K562 (cell line): ENCODE measurements around the gene SAXO2. TPM values are rescaled to one million over a fixed set of nuclear protein-coding genes. Genes with fewer than 3 reads are reported as not detected.

Experiments
- ATAC-seq: fragments of 200-7000 bp; cut with Tn5 transposase; 3 replicates; pipeline ENCODE4 v1.9.1; 2020; ENCODE audit warnings: moderate library complexity
- BruUV-seq: library from RNA; stranded (reverse); fragments of 400-500 nt; replicated peaks from 2 replicates; lab custom pipeline; 2021; lab: Mats Ljungman, UMichigan
- CTCF ChIA-PET: fragments of 300-600 bp; formaldehyde crosslinking; extraction: SDS; loops from one replicate; lab custom pipeline; 2021; ENCODE audit warnings: low intra/inter-chr PET ratio; lab: Yijun Ruan, JAX
- POLR2A ChIA-PET: fragments of 300-600, 350-650 bp; sonication (Branson Sonifier 250); formaldehyde crosslinking; extraction: SDS; loops from one replicate; lab custom pipeline; 2021; ENCODE audit warnings: antibody characterized with exemption, inconsistent platforms; lab: Yijun Ruan, JAX
- DNase-seq, 4 experiments: peaks; one replicate each; pipeline versions ENCODE4 v3.0.0 to v3.0.0-alpha.2; 2011 to 2018; ENCODE audit warnings: low spot score in 3 of 4, mixed read lengths in 3 of 4; ENCODE audit errors: extremely low read depth in 1 of 4
- FAIRE-seq: peaks from 2 replicates; lab custom pipeline; 2011; peaks lifted over from hg19 to GRCh38; lab: Jason Lieb, UNC
- H2AFZ ChIP-seq: 2 replicates; pipeline ENCODE4 v1.6.0; 2011; ENCODE audit warnings: low read depth, low read length, control low read depth, inconsistent platforms
- H3K27ac ChIP-seq: fragments of 200-600 bp; 3 replicates; pipeline ENCODE4 v1.8.0; 2011; ENCODE audit warnings: low read depth, mild to moderate bottlenecking, control low read depth, inconsistent platforms, low read length, moderate library complexity, mixed read lengths; ENCODE audit errors: extremely low read depth
- H3K27me3 ChIP-seq, 2 experiments: fragments of 300-600 bp in 1 of 2; 2 replicates in 1 of 2; 3 replicates in 1 of 2; pipeline versions ENCODE4 v1.6.0 to v1.8.0; 2011; ENCODE audit warnings: inconsistent platforms in 2 of 2, low read length in 2 of 2, mild to moderate bottlenecking in 1 of 2, mixed read lengths in 1 of 2, moderate library complexity in 1 of 2; ENCODE audit not compliant: control insufficient read depth in 2 of 2, insufficient read depth in 2 of 2
- H3K36me3 ChIP-seq: fragments of 300-600 bp; 3 replicates; pipeline ENCODE4 v1.8.0; 2011; ENCODE audit warnings: mild to moderate bottlenecking, low read length, inconsistent platforms; ENCODE audit not compliant: control insufficient read depth, insufficient read depth
- H3K4me1 ChIP-seq, 2 experiments: fragments of 200-600 bp in 1 of 2; replicated peaks in 1 of 2; 2 replicates in 1 of 2; 3 replicates in 1 of 2; pipeline versions ENCODE4 v1.5.1 to v1.8.0; 2011; ENCODE audit warnings: inconsistent platforms in 2 of 2, low read length in 2 of 2, mild to moderate bottlenecking in 1 of 2, mixed read lengths in 1 of 2, moderate library complexity in 1 of 2; ENCODE audit not compliant: control insufficient read depth in 2 of 2, insufficient read depth in 2 of 2
- H3K4me2 ChIP-seq: 2 replicates; pipeline ENCODE4 v1.6.1; 2011; ENCODE audit warnings: low read length, control low read depth, inconsistent platforms, mixed read lengths; ENCODE audit not compliant: insufficient read depth
- H3K4me3 ChIP-seq: fragments of 200-600 bp; sonication (generic), shearing (Covaris generic); 2 replicates; pipeline ENCODE4 v1.5.1; 2016; ENCODE audit warnings: control low read depth, inconsistent platforms
- H3K79me2 ChIP-seq: fragments of 200-600 bp; 3 replicates; pipeline ENCODE4 v1.8.0; 2011; ENCODE audit warnings: low read length, inconsistent platforms; ENCODE audit not compliant: control insufficient read depth, insufficient read depth
- H3K9ac ChIP-seq, 2 experiments: 2 replicates each; pipeline versions ENCODE4 v1.6.0 to v1.6.1; 2011; ENCODE audit warnings: low read depth in 2 of 2, low read length in 2 of 2, control low read depth in 1 of 2, inconsistent platforms in 1 of 2, mild to moderate bottlenecking in 1 of 2, mixed read lengths in 1 of 2; ENCODE audit not compliant: insufficient read depth in 1 of 2
- H3K9me1 ChIP-seq: one replicate; pipeline ENCODE4 v1.6.0; 2011; ENCODE audit warnings: inconsistent platforms, mild to moderate bottlenecking, low read length, moderate library complexity; ENCODE audit not compliant: control insufficient read depth, insufficient read depth
- H3K9me3 ChIP-seq: replicated peaks from 2 replicates; pipeline ENCODE4 v1.5.1; 2011; ENCODE audit warnings: low read depth, low read length, inconsistent platforms; ENCODE audit not compliant: control insufficient read depth, insufficient read depth
- H4K20me1 ChIP-seq: replicated peaks from 2 replicates; pipeline ENCODE4 v1.6.1; 2011; ENCODE audit warnings: low read length, inconsistent platforms, mixed read lengths; ENCODE audit not compliant: control insufficient read depth, insufficient read depth
- ARID1B ChIP-seq: fragments of 450-650 bp; IDR thresholded peaks from 2 replicates; pipeline ENCODE4 v1.6.1; 2016; ENCODE audit warnings: antibody characterized with exemption, mild to moderate bottlenecking, inconsistent platforms
- ATF3 ChIP-seq, 2 experiments: fragments of 450-650 bp in 1 of 2; sonication (generic) in 1 of 2; formaldehyde crosslinking in 1 of 2; IDR thresholded peaks in 1 of 2; conservative IDR thresholded peaks in 1 of 2; 2 replicates each; pipeline versions ENCODE4 v1.6.1 to v1.8.1; 2016 to 2023; ENCODE audit warnings: mild to moderate bottlenecking in 2 of 2, moderate library complexity in 2 of 2, inconsistent platforms in 1 of 2, missing genetic modification reagents in 1 of 2
- FOSL1 ChIP-seq: fragments of 200-800 bp; sonication (Bioruptor generic); conservative IDR thresholded peaks from 2 replicates; pipeline ENCODE4 v1.6.1; 2016; ENCODE audit warnings: missing genetic modification characterization, missing compliant biosample characterization
- HDAC1 ChIP-seq, 2 experiments: fragments of 450-650 bp; IDR thresholded peaks; 2 replicates each; pipeline ENCODE4 v1.6.1; 2016 to 2017; ENCODE audit warnings: inconsistent platforms in 1 of 2, mild to moderate bottlenecking in 1 of 2, moderate library complexity in 1 of 2
- JUND ChIP-seq, 2 experiments: IDR thresholded peaks; 2 replicates in 1 of 2; 3 replicates in 1 of 2; pipeline ENCODE4 v1.6.1; 2011; ENCODE audit warnings: borderline replicate concordance in 2 of 2, low read depth in 2 of 2, low read length in 2 of 2, improper control_type of control experiment in 1 of 2, missing biosample characterization in 1 of 2, missing genetic modification characterization in 1 of 2, missing genetic modification reagents in 1 of 2
- KDM1A ChIP-seq, 2 experiments: fragments of 450-650 bp; IDR thresholded peaks; 2 replicates each; pipeline ENCODE4 v1.6.1; 2016; ENCODE audit warnings: mild to moderate bottlenecking in 2 of 2
- MEIS2 ChIP-seq: fragments of 450-650 bp; IDR thresholded peaks from 2 replicates; pipeline ENCODE4 v1.6.1; 2014; ENCODE audit warnings: mild to moderate bottlenecking; ENCODE audit not compliant: partially characterized antibody
- RCOR1 ChIP-seq, 2 experiments: IDR thresholded peaks; 2 replicates each; pipeline ENCODE4 v1.6.1; 2012; ENCODE audit warnings: low read depth in 2 of 2, low read length in 2 of 2, borderline replicate concordance in 1 of 2, improper control_type of control experiment in 1 of 2
- SMARCE1 ChIP-seq: fragments of 450-650 bp; IDR thresholded peaks from 2 replicates; pipeline ENCODE4 v1.7.1; 2016; ENCODE audit warnings: mild to moderate bottlenecking
- STAT5A ChIP-seq: IDR thresholded peaks from 2 replicates; pipeline ENCODE4 v1.6.1; 2012; ENCODE audit warnings: low read length, inconsistent platforms, borderline replicate concordance
- WGBS: fragments of 100-300 bp; shearing (Covaris generic); methylation state at CpG from one replicate; pipeline ENCODE4 v1.1.6; 2016; ENCODE audit warnings: low coverage, mixed read lengths; ENCODE audit not compliant: insufficient coverage; ENCODE audit errors: missing lambda C conversion rate; 5-methylcytosine and 5-hydroxymethylcytosine counted together
- in situ Hi-C: fragments of 300-500 bp; cut with MboI; formaldehyde crosslinking; loops from 4 replicates; pipeline ENCODE4 v1.15.0; 2018; ENCODE audit warnings: inconsistent platforms, mixed read lengths
- intact Hi-C: fragments of 100-400 bp; cut with micrococcal nuclease; formaldehyde crosslinking; loops from 2 replicates; pipeline ENCODE4 v1.14.2; 2022
- polyA plus RNA-seq, 8 experiments: library from polyadenylated mRNA; depleted of rRNA in 4 of 8; stranded (reverse) in 5 of 8; unstranded in 3 of 8; fragments of >200 nt; fragmentation: Nextera tagmentation in 2 of 8; fragmentation: Illumina TruSeq in 1 of 8; extraction: Ambion mirVana in 2 of 8; extraction: Trizol in 1 of 8; gene quantifications; 2 replicates each; pipeline versions ENCODE4 v1.2.1 to v1.2.3, GENCODE V29; 2011 to 2014; ENCODE audit warnings: inconsistent platforms in 1 of 8, missing spikeins in 1 of 8
- total RNA-seq, 7 experiments: library from RNA; depleted of rRNA in 6 of 7; stranded (reverse); fragments of >200 nt in 6 of 7; fragmentation: Illumina TruSeq in 2 of 7; extraction: Trizol in 2 of 7; gene quantifications; 2 replicates each; pipeline versions ENCODE4 v1.2.1 to v1.2.3, GENCODE V29; 2011 to 2021; ENCODE audit warnings: low replicate concordance in 1 of 7

Gene SAXO2
- total and polyA plus RNA-seq, 9 of the 15 experiments (the other 6 are each of a cell fraction or from before 2014, with no cell fraction given) = 3.1 to 14.2 (median 8.2) TPM

- no peak overlapping the region for H3K4me2 ChIP-seq
- no peak overlapping the region for H2AFZ ChIP-seq
- ATAC-seq (no peak), DNase-seq (no peak), FAIRE-seq (no peak)
- intact Hi-C loops (no loop called here), in situ Hi-C loops (no loop called here)
- TF ChIP-seq STAT5A = 0 out of 2 replicates have a peak, but pooled peaks have one; percentile 41
- peak; percentile 62 for TF ChIP-seq ATF3 (IDR thresholded peaks at IDR 0.05)
- no peak for TF ChIP-seq ATF3 (CRISPR knock-in tag; conservative IDR thresholded peaks at IDR 0.05)
- no peak for TF ChIP-seq SMARCE1
- peak; percentile 6 for TF ChIP-seq MEIS2
- TF ChIP-seq ARID1B = no peak
- TF ChIP-seq KDM1A (IDR thresholded peaks at IDR 0.05) = peak; percentile 76 to 80
- peak; percentile 37; the same call in 1 of the 2 replicates for TF ChIP-seq JUND (IDR thresholded peaks at IDR 0.05; ENCODE audit: borderline replicate concordance, low read depth, low read length)
- no peak; the same call in 2 of the 3 replicates for TF ChIP-seq JUND (tag; IDR thresholded peaks at IDR 0.05; ENCODE audit: borderline replicate concordance, low read depth, low read length)
- TF ChIP-seq RCOR1 (IDR thresholded peaks at IDR 0.05; ENCODE audit: borderline replicate concordance in 1 of 2, low read depth in 2 of 2, low read length in 2 of 2) = peak in 1 of 2 experiments; percentile 65; a peak in 1 of 4 replicates
- 0 out of 4 replicates have a peak, but pooled peaks of 1 of the 2 experiments have one; percentile 25 for TF ChIP-seq HDAC1 (IDR thresholded peaks at IDR 0.05)
- peak; percentile 68 for TF ChIP-seq FOSL1 (tag)
- H3K9ac ChIP-seq = no peak overlapping the region
- H3K27me3 ChIP-seq = no peaks in the 10 kb centered on the region
- no peaks in the 10 kb centered on the region for H3K9me3 ChIP-seq
- H3K4me1 ChIP-seq = peaks cover 0 to 16% of the 10 kb centered on the region in 2 experiments; a peak in 3 of 5 replicates
- POLR2A ChIA-PET = interaction anchor here (1.3 kb wide), 1 partner anchor 33 kb away, joined by 3 read pairs; the partner anchor contains the start of genes EFL1 and SAXO2
- no peak overlapping the region for H3K27ac ChIP-seq
- no peaks in the 10 kb centered on the region for H3K9me1 ChIP-seq
- BruUV-seq = no TSS peak
- no peak overlapping the region for H3K4me3 ChIP-seq
- no peaks in the 10 kb centered on the region for H3K79me2 ChIP-seq
- 81% methylated on average over 1 of the region's 1 CpG for WGBS
- no peaks in the 10 kb centered on the region for H4K20me1 ChIP-seq
- peaks cover 16% of the 10 kb centered on the region; the same call in 2 of the 3 replicates for H3K36me3 ChIP-seq
- CTCF ChIA-PET = no interaction called here
Measured at GRCh38 chr15:82228750-82229149, 33.9 kb upstream of the SAXO2 start.
